Skin of body (tissue), 2 donors: ENCODE results near the gene FAM107A. TPM values are rescaled to one million over a fixed set of nuclear protein-coding genes. Genes with fewer than 3 reads are reported as not detected.

Experiments
- DNase-seq: peaks from one replicate; lab custom pipeline; 2025; lab: John Stamatoyannopoulos, UW
- total RNA-seq: library from RNA; depleted of rRNA; stranded (reverse); fragments of >200 nt; gene quantifications from one replicate; pipeline ENCODE4 v1.2.3, GENCODE V29; 2014

The FAM107A gene
- total RNA-seq, 1 donor from 2014 or later: 0.59 TPM

DNA sequence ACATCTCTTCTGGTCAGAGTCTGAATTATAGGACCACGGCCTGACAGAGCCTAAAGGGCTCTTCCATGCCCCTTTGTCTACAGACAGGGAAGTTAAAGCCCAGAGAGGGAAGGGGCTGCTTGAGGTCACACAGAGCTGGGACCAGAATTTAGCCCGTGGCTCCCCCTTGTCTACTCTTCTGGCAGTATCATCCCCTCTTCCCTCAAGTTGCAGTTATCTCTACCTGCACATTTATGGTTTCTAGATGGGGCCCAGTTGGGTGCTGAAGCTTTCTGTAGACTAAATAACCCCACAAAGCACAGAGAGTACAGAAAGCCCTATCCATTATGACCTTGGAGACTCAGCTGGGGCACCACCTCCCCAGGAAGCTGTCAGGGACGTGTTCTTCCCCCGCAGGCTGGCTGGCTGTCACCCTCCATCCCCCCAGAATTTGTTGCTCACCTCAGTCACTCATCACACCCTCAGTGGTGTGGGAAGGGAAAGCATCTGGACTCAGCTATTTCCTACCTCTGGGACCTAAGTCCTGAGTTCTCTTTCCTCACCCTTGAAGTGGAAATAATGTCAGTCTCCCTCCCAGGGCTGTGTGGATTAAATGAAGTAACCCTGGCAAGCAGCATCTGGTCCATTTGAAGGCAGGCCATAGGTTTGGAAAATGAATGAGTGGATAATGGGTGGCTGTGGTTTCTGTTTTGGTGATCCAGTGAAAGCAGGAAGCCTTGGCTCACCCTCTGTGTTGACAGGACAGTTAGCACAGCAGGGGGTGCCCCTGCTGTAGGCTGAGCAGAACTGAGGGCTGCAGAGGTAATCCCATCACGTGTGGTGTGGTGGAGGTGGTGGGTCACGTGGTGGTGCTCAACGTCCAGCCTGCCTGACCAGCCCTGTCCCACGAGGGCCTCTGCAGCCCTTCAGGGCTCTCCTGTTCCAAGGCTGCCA lies 56.5 kb downstream of the FAM107A start:
- DNase-seq: no peak

- no peak for DNase-seq
Observed at GRCh38 chr3:58519668-58520402, 57.4 kb downstream of the FAM107A start.

DNA sequence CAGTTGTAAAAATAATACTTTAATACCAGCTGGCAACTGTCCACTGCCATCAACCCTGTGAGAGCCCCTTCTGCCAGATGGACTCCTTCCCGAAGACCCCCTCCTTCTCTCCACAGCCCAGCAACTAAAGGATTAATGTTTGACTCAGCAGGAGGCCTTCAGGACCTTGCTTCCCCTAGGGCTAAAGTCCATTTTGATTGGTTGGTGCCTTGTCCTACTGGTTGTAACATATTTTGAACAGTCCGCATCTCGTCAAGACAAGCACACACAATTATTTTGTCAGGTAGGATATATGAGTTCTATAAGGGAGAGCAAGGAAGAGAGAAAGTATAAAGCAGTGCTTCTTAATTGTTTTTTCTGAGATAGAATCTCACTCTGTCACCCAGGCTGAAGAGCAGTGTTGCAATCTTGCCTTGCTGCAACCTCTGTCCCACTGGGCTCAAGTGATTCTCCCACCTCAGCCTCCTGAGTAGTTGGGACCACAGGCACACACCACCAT lies 58.9 kb downstream of the FAM107A start:
- DNase-seq: no peak

DNA sequence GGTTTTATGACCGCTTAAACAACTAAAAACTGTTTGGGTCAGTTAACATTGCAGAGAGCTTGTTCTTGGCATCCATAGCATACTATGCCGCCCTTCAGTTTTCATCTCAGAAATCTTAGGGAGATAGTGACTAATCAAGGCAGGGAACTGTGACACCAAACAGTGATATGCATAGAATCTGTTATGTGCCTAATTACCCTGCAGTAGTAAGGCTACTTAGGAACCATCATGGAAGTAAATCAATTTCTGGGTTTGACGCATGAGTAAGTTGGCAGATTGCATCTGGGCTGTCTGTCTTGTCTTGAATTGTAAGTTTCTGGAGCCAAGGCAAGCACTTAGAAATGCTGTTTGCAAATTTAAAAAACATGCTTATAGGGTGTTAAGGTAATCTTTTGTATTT lies 62.8 kb downstream of the FAM107A start:
- no peak for DNase-seq

Other genes starting within 250 kb of the FAM107A start
- gene PXK, start 244.5 kb downstream of the FAM107A start, total RNA-seq: 31.2 TPM
- 63.6 TPM for gene PDHB, start 143.6 kb downstream of the FAM107A start, total RNA-seq
- gene KCTD6, start 85.3 kb downstream of the FAM107A start, total RNA-seq: 13.8 TPM
- 15.8 TPM for gene ACOX2, start 40.2 kb downstream of the FAM107A start, total RNA-seq
- gene FAM3D, start 89.4 kb upstream of the FAM107A start, total RNA-seq: 1.8 TPM